Mesenchymal stem cell (in vitro differentiated cells and primary cell): ENCODE results near the gene PAF1.

Source experiments
- DNase-seq: peaks from one replicate; pipeline ENCODE4 v3.0.0-alpha.2; 2013
- H2AFZ ChIP-seq: one replicate; pipeline ENCODE4 v1.6.1; 2013; ENCODE audit warnings: low read depth, mild to moderate bottlenecking, control low read depth, inconsistent platforms, low read length, moderate library complexity
- H2AK5ac ChIP-seq: 2 replicates; pipeline ENCODE4 v1.6.1; 2013; ENCODE audit warnings: low read length, moderate library complexity, mild to moderate bottlenecking, inconsistent platforms; ENCODE audit not compliant: severe bottlenecking
- H2BK120ac ChIP-seq: one replicate; pipeline ENCODE4 v1.6.1; 2013; ENCODE audit warnings: low read depth, mild to moderate bottlenecking, inconsistent platforms, low read length, moderate library complexity
- H2BK12ac ChIP-seq, 2 experiments: one replicate each; pipeline ENCODE4 v1.6.1; 2013; ENCODE audit warnings: inconsistent platforms in 2 of 2, low read length in 2 of 2, mild to moderate bottlenecking in 2 of 2, moderate library complexity in 2 of 2, control low read depth in 1 of 2
- H2BK15ac ChIP-seq: one replicate; pipeline ENCODE4 v1.6.1; 2013; ENCODE audit warnings: mild to moderate bottlenecking, low read depth, inconsistent platforms; ENCODE audit not compliant: poor library complexity, severe bottlenecking
- H2BK5ac ChIP-seq: 2 replicates; pipeline ENCODE4 v1.6.1; 2013; ENCODE audit warnings: low read depth, mild to moderate bottlenecking, low read length, control low read depth, inconsistent platforms; ENCODE audit not compliant: poor library complexity, severe bottlenecking
- H3K14ac ChIP-seq, 2 experiments: one replicate each; pipeline ENCODE4 v1.6.1; 2013; ENCODE audit warnings: inconsistent platforms in 2 of 2, low read length in 2 of 2, control low read depth in 1 of 2, mild to moderate bottlenecking in 1 of 2, moderate library complexity in 1 of 2
- H3K18ac ChIP-seq, 2 experiments: one replicate each; pipeline ENCODE4 v1.6.1; 2013; ENCODE audit warnings: inconsistent platforms in 2 of 2, low read length in 2 of 2, control low read depth in 1 of 2, low read depth in 1 of 2, mild to moderate bottlenecking in 1 of 2
- H3K23ac ChIP-seq, 2 experiments: one replicate each; pipeline ENCODE4 v1.6.1; 2013; ENCODE audit warnings: inconsistent platforms in 2 of 2, low read length in 2 of 2, mild to moderate bottlenecking in 2 of 2, moderate library complexity in 2 of 2, control low read depth in 1 of 2
- H3K27ac ChIP-seq: 2 replicates; pipeline ENCODE4 v1.5.1; 2013; ENCODE audit warnings: mild to moderate bottlenecking, moderate library complexity, low read length, control low read depth, inconsistent platforms; ENCODE audit not compliant: poor library complexity, severe bottlenecking
- H3K27me3 ChIP-seq, 2 experiments: 2 replicates each; pipeline versions ENCODE4 v1.6.1 to v1.7.0; 2013; ENCODE audit warnings: low read length in 2 of 2, mild to moderate bottlenecking in 2 of 2, moderate library complexity in 2 of 2, control low read depth in 1 of 2, inconsistent platforms in 1 of 2; ENCODE audit not compliant: control insufficient read depth in 1 of 2, insufficient read depth in 1 of 2
- H3K36me3 ChIP-seq, 2 experiments: 2 replicates each; pipeline versions ENCODE4 v1.6.1 to v1.7.0; 2013; ENCODE audit warnings: low read length in 2 of 2, control low read depth in 1 of 2, inconsistent platforms in 1 of 2, low read depth in 1 of 2, mild to moderate bottlenecking in 1 of 2; ENCODE audit not compliant: insufficient read depth in 2 of 2, control insufficient read depth in 1 of 2
- H3K4ac ChIP-seq, 2 experiments: one replicate each; pipeline ENCODE4 v1.6.1; 2013; ENCODE audit warnings: inconsistent platforms in 2 of 2, low read length in 2 of 2, mild to moderate bottlenecking in 2 of 2, moderate library complexity in 2 of 2, control low read depth in 1 of 2, low read depth in 1 of 2
- H3K4me1 ChIP-seq: 2 replicates; pipeline ENCODE4 v1.6.1; 2013; ENCODE audit warnings: low read depth, low read length, control low read depth; ENCODE audit not compliant: control insufficient read depth, insufficient read depth
- H3K4me2 ChIP-seq: 2 replicates; pipeline ENCODE4 v1.6.1; 2013; ENCODE audit warnings: low read length, mild to moderate bottlenecking, inconsistent platforms; ENCODE audit not compliant: poor library complexity, severe bottlenecking
- H3K4me3 ChIP-seq, 2 experiments: 2 replicates each; pipeline versions ENCODE4 v1.5.1 to v1.7.0; 2013; ENCODE audit warnings: low read length in 2 of 2, mild to moderate bottlenecking in 2 of 2, control low read depth in 1 of 2, low read depth in 1 of 2; ENCODE audit not compliant: insufficient read depth in 1 of 2
- H3K79me1 ChIP-seq: replicated peaks from 2 replicates; pipeline ENCODE4 v1.6.1; 2013; ENCODE audit warnings: mild to moderate bottlenecking, control low read depth, low read length, inconsistent platforms; ENCODE audit not compliant: poor library complexity, severe bottlenecking
- H3K9ac ChIP-seq: 2 replicates; pipeline ENCODE4 v1.7.0; 2013; ENCODE audit warnings: mild to moderate bottlenecking, low read length, moderate library complexity
- H3K9me3 ChIP-seq: 2 replicates; pipeline ENCODE4 v1.7.0; 2013; ENCODE audit warnings: mild to moderate bottlenecking, low read length; ENCODE audit not compliant: control insufficient read depth
- H4K8ac ChIP-seq: one replicate; pipeline ENCODE4 v1.6.1; 2013; ENCODE audit warnings: inconsistent platforms, mild to moderate bottlenecking, low read length, moderate library complexity
- H4K91ac ChIP-seq: one replicate; pipeline ENCODE4 v1.6.1; 2013; ENCODE audit warnings: mild to moderate bottlenecking, low read length, inconsistent platforms
- WGBS: methylation state at CpG from one replicate; pipeline ENCODE4 v1.1.7; 2013; ENCODE audit warnings: mixed read lengths; 5-methylcytosine and 5-hydroxymethylcytosine counted together

The PAF1 gene

GRCh38 chr19:39417463-39418181 lies 26.7 kb upstream of the PAF1 start:
- no peak overlapping the region for H2AK5ac ChIP-seq
- H3K4me2 ChIP-seq, result no peak overlapping the region
- H2BK5ac ChIP-seq, result no peak overlapping the region
- H3K27me3 ChIP-seq, result no peaks in the 10 kb centered on the region
- no peak overlapping the region for H2BK120ac ChIP-seq
- no peak overlapping the region for H3K4ac ChIP-seq
- H3K18ac ChIP-seq, result no peak overlapping the region
- no peak overlapping the region for H3K23ac ChIP-seq
- peaks cover 26% of the 10 kb centered on the region for H3K79me1 ChIP-seq
- no peak for DNase-seq
- no peak overlapping the region for H2AFZ ChIP-seq
- WGBS, result 93% methylated on average over 24 of the region's 30 CpGs
- no peak overlapping the region for H2BK15ac ChIP-seq
- no peak overlapping the region for H3K14ac ChIP-seq
- peaks cover 21 to 73% of the 10 kb centered on the region in 2 experiments for H3K36me3 ChIP-seq
- no peak overlapping the region for H4K8ac ChIP-seq
- H3K27ac ChIP-seq, result no peak overlapping the region
- H4K91ac ChIP-seq, result no peak overlapping the region
- H2BK12ac ChIP-seq, result peak overlapping the region in 1 of 2 experiments; percentile 45
- peaks cover 28% of the 10 kb centered on the region for H3K4me1 ChIP-seq
- no peaks in the 10 kb centered on the region for H3K9me3 ChIP-seq
- no peak overlapping the region for H3K4me3 ChIP-seq
- H3K9ac ChIP-seq, result no peak overlapping the region

- no peaks in the 10 kb centered on the region for H3K27me3 ChIP-seq
- H3K4me1 ChIP-seq, result peaks cover 29% of the 10 kb centered on the region
- H4K91ac ChIP-seq, result no peak overlapping the region
- peaks cover 16 to 62% of the 10 kb centered on the region in 2 experiments for H3K36me3 ChIP-seq
- WGBS, result 88% methylated on average over 25 of the region's 27 CpGs
- H3K4me3 ChIP-seq, result no peak overlapping the region
- H3K4ac ChIP-seq, result no peak overlapping the region
- H3K23ac ChIP-seq, result no peak overlapping the region
- no peak overlapping the region for H2BK15ac ChIP-seq
- H2BK12ac ChIP-seq, result no peak overlapping the region
- no peak overlapping the region for H3K18ac ChIP-seq
- no peak overlapping the region for H2AFZ ChIP-seq
- H3K79me1 ChIP-seq, result peaks cover 23% of the 10 kb centered on the region
- H2AK5ac ChIP-seq, result no peak overlapping the region
- H3K14ac ChIP-seq, result peak overlapping the region in 1 of 2 experiments; percentile 24
- H3K9me3 ChIP-seq, result no peaks in the 10 kb centered on the region
- H3K4me2 ChIP-seq, result no peak overlapping the region
- H4K8ac ChIP-seq, result no peak overlapping the region
- H3K9ac ChIP-seq, result no peak overlapping the region
- H2BK120ac ChIP-seq, result no peak overlapping the region
- H2BK5ac ChIP-seq, result no peak overlapping the region
- DNase-seq, result peak; percentile 22
- no peak overlapping the region for H3K27ac ChIP-seq
Observed at GRCh38 chr19:39416152-39417120, 25.5 kb upstream of the PAF1 start.

- Histone ChIP-seq H2AK5ac (no peak overlapping the region), H3K36me3 (peaks cover 11 to 52% of the 10 kb centered on the region in 2 experiments), H2AFZ (no peak overlapping the region), H2BK120ac (no peak overlapping the region), H2BK15ac (peak overlapping the region; percentile 4), H3K79me1 (peaks cover 15% of the 10 kb centered on the region), H3K9me3 (no peaks in the 10 kb centered on the region), H3K4me1 (peaks cover 38% of the 10 kb centered on the region), H3K27me3 (no peaks in the 10 kb centered on the region), H3K4me3 (peak overlapping the region in 1 of 2 experiments; percentile 5), H2BK5ac (no peak overlapping the region), H4K8ac (no peak overlapping the region), H3K14ac (peak overlapping the region in 1 of 2 experiments; percentile 27), H3K23ac (no peak overlapping the region), H2BK12ac (no peak overlapping the region), H3K4me2 (peak overlapping the region; percentile 83), H3K9ac (peak overlapping the region; percentile 6), H3K27ac (no peak overlapping the region), H3K4ac (no peak overlapping the region), H4K91ac (no peak overlapping the region), H3K18ac (no peak overlapping the region)
- WGBS, result 84% methylated on average over 35 of the region's 35 CpGs
- peak; percentile 42 for DNase-seq
Observed at GRCh38 chr19:39415111-39416046, 24.5 kb upstream of the PAF1 start.
